Measurements from ENCODE around the gene CNTNAP5.

Gene CNTNAP5

DNA sequence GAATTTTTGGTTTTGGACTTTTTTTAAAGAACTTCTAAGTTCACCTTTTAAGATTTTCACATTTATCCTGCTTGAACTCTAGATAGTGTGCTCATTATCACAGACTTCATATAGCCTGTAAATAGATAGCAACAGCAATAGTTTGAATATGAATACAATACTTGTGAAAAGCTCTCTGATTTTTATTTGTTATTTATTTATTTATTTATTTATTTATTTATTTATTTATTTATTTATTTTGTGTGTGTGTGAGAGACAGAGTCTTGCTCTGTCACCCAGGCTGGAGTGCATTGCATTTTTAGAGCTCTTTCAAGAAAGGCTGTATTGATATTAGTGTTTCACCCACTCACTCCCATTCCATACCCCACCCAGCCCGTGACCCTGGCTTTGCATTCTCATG is 153.6 kb downstream of the CNTNAP5 start:
- no peak overlapping the region for H3K27ac ChIP-seq (ENCODE audit: low read length, poor library complexity, severe bottlenecking)
- no peak overlapping the region for H3K18ac ChIP-seq (ENCODE audit: low read depth in 1 of 2, low read length in 2 of 2)
- H2AFZ ChIP-seq (ENCODE audit: low read depth, low read length): no peak overlapping the region
- no peak overlapping the region for H3K14ac ChIP-seq (ENCODE audit: low read length in 2 of 2)
- no peak overlapping the region for H3K4me3 ChIP-seq (ENCODE audit: insufficient read depth in 1 of 2, low read depth in 1 of 2, low read length in 2 of 2)
- no peak overlapping the region for H4K8ac ChIP-seq (ENCODE audit: low read length)
- no peak for DNase-seq
- no peak overlapping the region for H2BK5ac ChIP-seq (ENCODE audit: low read depth, low read length, poor library complexity, severe bottlenecking)
- H3K23ac ChIP-seq (ENCODE audit: low read length in 2 of 2): no peak overlapping the region
- H2BK12ac ChIP-seq (ENCODE audit: low read length in 2 of 2): no peak overlapping the region
- no peak overlapping the region for H4K91ac ChIP-seq (ENCODE audit: low read length)
- no peaks in the 10 kb centered on the region for H3K4me1 ChIP-seq (ENCODE audit: control insufficient read depth, insufficient read depth, low read depth, low read length)
- no peaks in the 10 kb centered on the region for H3K9me3 ChIP-seq (ENCODE audit: control insufficient read depth, low read length)
- no peaks in the 10 kb centered on the region for H3K27me3 ChIP-seq (ENCODE audit: control insufficient read depth in 1 of 2, insufficient read depth in 1 of 2, low read length in 2 of 2)
- H3K4me2 ChIP-seq (ENCODE audit: low read length, poor library complexity, severe bottlenecking): no peak overlapping the region
- no peak overlapping the region for H3K9ac ChIP-seq (ENCODE audit: low read length)
- no peak overlapping the region for H3K4ac ChIP-seq (ENCODE audit: low read depth in 1 of 2, low read length in 2 of 2)
- no CpG with 5 or more reads among the region's 1 CpG for WGBS
- no peak overlapping the region for H2BK15ac ChIP-seq (ENCODE audit: low read depth, poor library complexity, severe bottlenecking)
- H3K36me3 ChIP-seq (ENCODE audit: control insufficient read depth in 1 of 2, insufficient read depth in 2 of 2, low read depth in 1 of 2, low read length in 2 of 2): no peaks in the 10 kb centered on the region
- no peak overlapping the region for H2BK120ac ChIP-seq (ENCODE audit: low read depth, low read length)
- H3K79me1 ChIP-seq (replicated peaks; ENCODE audit: low read length, poor library complexity, severe bottlenecking): no peaks in the 10 kb centered on the region
- no peak overlapping the region for H2AK5ac ChIP-seq (ENCODE audit: low read length, severe bottlenecking)

DNA sequence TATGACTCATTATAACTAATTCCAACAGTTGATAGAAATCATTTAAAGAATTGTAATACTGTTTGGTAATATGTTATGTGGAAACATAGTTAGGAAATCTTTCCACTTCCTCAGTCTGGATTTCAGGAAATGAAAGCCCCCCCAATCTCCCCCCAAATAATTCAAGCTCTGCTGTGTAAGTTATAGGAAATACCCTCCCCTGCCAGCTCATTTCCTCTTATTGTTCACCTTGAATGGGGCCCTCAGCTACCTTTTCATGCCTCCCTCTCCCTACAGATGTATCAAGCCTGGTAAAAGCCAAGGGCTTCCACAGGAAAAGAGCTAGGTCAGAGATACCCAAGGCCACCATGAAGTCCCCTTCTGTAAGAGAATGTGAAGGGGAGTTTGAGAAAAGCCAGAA is 155.5 kb downstream of the CNTNAP5 start:
- H3K4me2 ChIP-seq (ENCODE audit: low read length, poor library complexity, severe bottlenecking): no peak overlapping the region
- no peaks in the 10 kb centered on the region for H3K4me1 ChIP-seq (ENCODE audit: control insufficient read depth, insufficient read depth, low read depth, low read length)
- H3K14ac ChIP-seq (ENCODE audit: low read length in 2 of 2): no peak overlapping the region
- H2BK12ac ChIP-seq (ENCODE audit: low read length in 2 of 2): no peak overlapping the region
- H3K23ac ChIP-seq (ENCODE audit: low read length in 2 of 2): no peak overlapping the region
- no peak overlapping the region for H3K9ac ChIP-seq (ENCODE audit: low read length)
- no peak overlapping the region for H2BK15ac ChIP-seq (ENCODE audit: low read depth, poor library complexity, severe bottlenecking)
- no peaks in the 10 kb centered on the region for H3K36me3 ChIP-seq (ENCODE audit: control insufficient read depth in 1 of 2, insufficient read depth in 2 of 2, low read depth in 1 of 2, low read length in 2 of 2)
- no peak overlapping the region for H2BK120ac ChIP-seq (ENCODE audit: low read depth, low read length)
- H3K27me3 ChIP-seq (ENCODE audit: control insufficient read depth in 1 of 2, insufficient read depth in 1 of 2, low read length in 2 of 2): no peaks in the 10 kb centered on the region
- H2BK5ac ChIP-seq (ENCODE audit: low read depth, low read length, poor library complexity, severe bottlenecking): no peak overlapping the region
- no peak overlapping the region for H4K91ac ChIP-seq (ENCODE audit: low read length)
- no peak for DNase-seq
- no peak overlapping the region for H3K4me3 ChIP-seq (ENCODE audit: insufficient read depth in 1 of 2, low read depth in 1 of 2, low read length in 2 of 2)
- H3K4ac ChIP-seq (ENCODE audit: low read depth in 1 of 2, low read length in 2 of 2): no peak overlapping the region
- H3K9me3 ChIP-seq (ENCODE audit: control insufficient read depth, low read length): no peaks in the 10 kb centered on the region
- no peaks in the 10 kb centered on the region for H3K79me1 ChIP-seq (replicated peaks; ENCODE audit: low read length, poor library complexity, severe bottlenecking)
- no peak overlapping the region for H4K8ac ChIP-seq (ENCODE audit: low read length)
- H2AK5ac ChIP-seq (ENCODE audit: low read length, severe bottlenecking): no peak overlapping the region
- H2AFZ ChIP-seq (ENCODE audit: low read depth, low read length): no peak overlapping the region
- no peak overlapping the region for H3K27ac ChIP-seq (ENCODE audit: low read length, poor library complexity, severe bottlenecking)
- no peak overlapping the region for H3K18ac ChIP-seq (ENCODE audit: low read depth in 1 of 2, low read length in 2 of 2)

GRCh38 chr2:124186801-124187200 is 161.7 kb downstream of the CNTNAP5 start:
- H4K91ac ChIP-seq (ENCODE audit: low read length): no peak overlapping the region
- H2BK5ac ChIP-seq (ENCODE audit: low read depth, low read length, poor library complexity, severe bottlenecking): no peak overlapping the region
- no peak overlapping the region for H4K8ac ChIP-seq (ENCODE audit: low read length)
- DNase-seq: no peak
- no peak overlapping the region for H2AK5ac ChIP-seq (ENCODE audit: low read length, severe bottlenecking)
- no peak overlapping the region for H2BK15ac ChIP-seq (ENCODE audit: low read depth, poor library complexity, severe bottlenecking)
- no peak overlapping the region for H3K27ac ChIP-seq (ENCODE audit: low read length, poor library complexity, severe bottlenecking)
- no peak overlapping the region for H2BK12ac ChIP-seq (ENCODE audit: low read length in 2 of 2)
- no peak overlapping the region for H3K4me2 ChIP-seq (ENCODE audit: low read length, poor library complexity, severe bottlenecking)
- no CpG with 5 or more reads among the region's 1 CpG for WGBS
- H3K36me3 ChIP-seq (ENCODE audit: control insufficient read depth in 1 of 2, insufficient read depth in 2 of 2, low read depth in 1 of 2, low read length in 2 of 2): no peaks in the 10 kb centered on the region
- no peaks in the 10 kb centered on the region for H3K9me3 ChIP-seq (ENCODE audit: control insufficient read depth, low read length)
- no peak overlapping the region for H3K23ac ChIP-seq (ENCODE audit: low read length in 2 of 2)
- no peak overlapping the region for H3K14ac ChIP-seq (ENCODE audit: low read length in 2 of 2)
- H3K79me1 ChIP-seq (replicated peaks; ENCODE audit: low read length, poor library complexity, severe bottlenecking): no peaks in the 10 kb centered on the region
- no peak overlapping the region for H2BK120ac ChIP-seq (ENCODE audit: low read depth, low read length)
- no peak overlapping the region for H3K4me3 ChIP-seq (ENCODE audit: insufficient read depth in 1 of 2, low read depth in 1 of 2, low read length in 2 of 2)
- H3K18ac ChIP-seq (ENCODE audit: low read depth in 1 of 2, low read length in 2 of 2): no peak overlapping the region
- H3K27me3 ChIP-seq (ENCODE audit: control insufficient read depth in 1 of 2, insufficient read depth in 1 of 2, low read length in 2 of 2): no peaks in the 10 kb centered on the region
- no peak overlapping the region for H3K9ac ChIP-seq (ENCODE audit: low read length)
- no peaks in the 10 kb centered on the region for H3K4me1 ChIP-seq (ENCODE audit: control insufficient read depth, insufficient read depth, low read depth, low read length)
- no peak overlapping the region for H3K4ac ChIP-seq (ENCODE audit: low read depth in 1 of 2, low read length in 2 of 2)
- no peak overlapping the region for H2AFZ ChIP-seq (ENCODE audit: low read depth, low read length)

GRCh38 chr2:124187948-124188347 is 162.9 kb downstream of the CNTNAP5 start:
- Histone ChIP-seq H2AFZ (ENCODE audit: low read depth, low read length) (no peak overlapping the region), H3K4me3 (ENCODE audit: insufficient read depth in 1 of 2, low read depth in 1 of 2, low read length in 2 of 2) (no peak overlapping the region), H2BK12ac (ENCODE audit: low read length in 2 of 2) (no peak overlapping the region), H3K9me3 (ENCODE audit: control insufficient read depth, low read length) (no peaks in the 10 kb centered on the region), H2BK5ac (ENCODE audit: low read depth, low read length, poor library complexity, severe bottlenecking) (no peak overlapping the region), H3K4ac (ENCODE audit: low read depth in 1 of 2, low read length in 2 of 2) (no peak overlapping the region), H2BK15ac (ENCODE audit: low read depth, poor library complexity, severe bottlenecking) (no peak overlapping the region), H3K23ac (ENCODE audit: low read length in 2 of 2) (no peak overlapping the region), H2BK120ac (ENCODE audit: low read depth, low read length) (no peak overlapping the region), H3K27me3 (ENCODE audit: control insufficient read depth in 1 of 2, insufficient read depth in 1 of 2, low read length in 2 of 2) (no peaks in the 10 kb centered on the region), H2AK5ac (ENCODE audit: low read length, severe bottlenecking) (no peak overlapping the region), H3K18ac (ENCODE audit: low read depth in 1 of 2, low read length in 2 of 2) (no peak overlapping the region), H3K36me3 (ENCODE audit: control insufficient read depth in 1 of 2, insufficient read depth in 2 of 2, low read depth in 1 of 2, low read length in 2 of 2) (no peaks in the 10 kb centered on the region), H3K79me1 (replicated peaks; ENCODE audit: low read length, poor library complexity, severe bottlenecking) (no peaks in the 10 kb centered on the region), H3K27ac (ENCODE audit: low read length, poor library complexity, severe bottlenecking) (no peak overlapping the region), H4K91ac (ENCODE audit: low read length) (no peak overlapping the region), H3K9ac (ENCODE audit: low read length) (no peak overlapping the region), H3K4me2 (ENCODE audit: low read length, poor library complexity, severe bottlenecking) (no peak overlapping the region), H3K14ac (ENCODE audit: low read length in 2 of 2) (no peak overlapping the region), H4K8ac (ENCODE audit: low read length) (no peak overlapping the region), H3K4me1 (ENCODE audit: control insufficient read depth, insufficient read depth, low read depth, low read length) (no peaks in the 10 kb centered on the region)
- no peak for DNase-seq
- WGBS: no CpG with 5 or more reads among the region's 2 CpGs
